Astrocyte of the cerebellum (primary cell): ENCODE measurements around the gene SSRP1.
"Not testable (repeated sequence)": the region's sequence is repeated elsewhere in the genome, so short reads cannot be mapped to it uniquely, and the experiment has no call there.

Experiments
- DNase-seq: peaks from one replicate; pipeline ENCODE4 v3.0.0-alpha.2; 2011; ENCODE audit warnings: low read depth
- H3K4me3 ChIP-seq: 2 replicates; pipeline ENCODE4 v1.5.1; 2011; ENCODE audit warnings: mild to moderate bottlenecking, low read depth, low read length, moderate library complexity
- CTCF ChIP-seq: IDR thresholded peaks from 2 replicates; pipeline ENCODE4 v1.5.1; 2012; ENCODE audit warnings: low read length, low read depth, moderate library complexity, mild to moderate bottlenecking; ENCODE audit errors: missing control alignments
- in situ Hi-C: cut with HindIII; loops from 2 replicates; pipeline ENCODE4 v1.10.0; 2017; ENCODE audit warnings: low sequenced_read_pairs

The SSRP1 gene

GRCh38 chr11:57300785-57301184 lies 34.9 kb downstream of the SSRP1 start:
- no peak for TF ChIP-seq CTCF
- in situ Hi-C loops: no loop called here
- no peak overlapping the region for H3K4me3 ChIP-seq
- DNase-seq: no peak

GRCh38 chr11:57299150-57299737 lies 36.4 kb downstream of the SSRP1 start:
- TF ChIP-seq CTCF: no peak
- in situ Hi-C loops: no loop called here
- no peak overlapping the region for H3K4me3 ChIP-seq
- DNase-seq: no peak

GRCh38 chr11:57297221-57297620 lies 38.5 kb downstream of the SSRP1 start:
- DNase-seq: no peak
- no peak overlapping the region for H3K4me3 ChIP-seq
- no peak for TF ChIP-seq CTCF
- in situ Hi-C loops: no loop called here

- in situ Hi-C loops, DNase-seq, H3K4me3 ChIP-seq: not testable (repeated sequence)
These were observed 39.5 kb downstream of the SSRP1 start for GRCh38 chr11:57296205-57296604.

GRCh38 chr11:57294225-57295131 lies 41.2 kb downstream of the SSRP1 start:
- in situ Hi-C loops: no loop called here
- no peak overlapping the region for H3K4me3 ChIP-seq
- peak; percentile 90 for DNase-seq
- TF ChIP-seq CTCF: no peak

GRCh38 chr11:57290288-57290687 lies 45.4 kb downstream of the SSRP1 start:
- TF ChIP-seq CTCF: no peak
- no peak for DNase-seq
- no peak overlapping the region for H3K4me3 ChIP-seq
- in situ Hi-C loops: no loop called here
